HL-60/S4 (cell line): ENCODE measurements around the gene ADAMTS20.
"Not testable (repeated sequence)": the region's sequence is repeated elsewhere in the genome, so short reads cannot be mapped to it uniquely, and the experiment has no call there.

Experiments
- in situ Hi-C: fragments of 300-500 bp; cut with MboI; formaldehyde crosslinking; loops from 2 replicates; pipeline ENCODE4 v1.14.3; 2022; ENCODE audit warnings: low sequenced_read_pairs

ADAMTS20 gene

DNA sequence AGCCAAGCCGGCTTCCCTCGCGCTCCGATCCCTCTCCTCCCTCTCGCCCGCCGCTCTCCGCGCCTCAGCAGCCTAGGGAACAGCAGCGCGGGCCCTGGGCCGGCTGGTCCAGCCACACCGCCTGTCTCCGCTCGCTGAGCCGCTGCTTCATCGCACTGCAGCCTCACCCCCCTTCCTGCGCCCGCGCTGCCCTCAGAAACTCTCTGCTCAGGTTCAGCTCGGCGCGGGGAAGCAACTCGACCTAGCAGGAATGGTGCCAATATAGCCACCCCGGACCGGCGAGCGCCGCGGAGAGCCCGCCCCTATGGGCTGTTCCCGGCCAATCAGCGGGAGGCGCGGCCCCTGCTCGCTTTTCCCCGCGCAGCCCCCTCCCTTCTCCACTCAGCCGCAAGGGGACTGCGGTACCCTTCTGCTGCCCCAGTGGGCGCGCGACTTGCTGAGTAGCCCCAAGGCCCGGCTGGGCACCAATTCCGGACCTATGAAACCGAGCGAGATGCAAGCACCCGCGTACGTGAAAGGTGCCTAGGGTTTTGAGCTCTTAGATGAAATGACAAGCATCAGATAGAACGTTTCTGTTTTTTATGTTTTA, at the start of gene ADAMTS20:
Gene ADAMTS20 (minus strand): TSS at position 233 of the 589 bp plus-strand sequence. CDS start 282 bp downstream, outside the sequence.
- in situ Hi-C loops, result no loop called here

DNA sequence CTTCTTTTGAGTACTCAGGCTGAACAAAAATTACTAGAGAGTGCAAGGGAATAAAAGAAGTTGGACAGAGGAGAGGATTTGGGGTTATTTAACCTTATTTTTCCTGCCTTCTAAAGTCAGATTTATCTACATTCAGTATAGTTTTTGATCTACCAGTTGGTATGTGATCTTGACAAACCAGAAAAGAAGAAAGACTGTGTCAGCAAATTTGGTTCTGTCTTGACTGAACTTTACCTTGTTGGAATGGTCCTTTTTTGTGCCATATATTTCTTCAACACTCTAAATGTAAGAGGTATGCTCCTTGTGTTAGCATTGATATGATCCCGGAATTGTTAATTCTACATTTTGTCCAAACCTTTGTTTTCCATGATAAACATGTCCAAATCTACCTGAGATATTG, 47.7 kb upstream of the ADAMTS20 start:
- in situ Hi-C loops, result no loop called here

DNA sequence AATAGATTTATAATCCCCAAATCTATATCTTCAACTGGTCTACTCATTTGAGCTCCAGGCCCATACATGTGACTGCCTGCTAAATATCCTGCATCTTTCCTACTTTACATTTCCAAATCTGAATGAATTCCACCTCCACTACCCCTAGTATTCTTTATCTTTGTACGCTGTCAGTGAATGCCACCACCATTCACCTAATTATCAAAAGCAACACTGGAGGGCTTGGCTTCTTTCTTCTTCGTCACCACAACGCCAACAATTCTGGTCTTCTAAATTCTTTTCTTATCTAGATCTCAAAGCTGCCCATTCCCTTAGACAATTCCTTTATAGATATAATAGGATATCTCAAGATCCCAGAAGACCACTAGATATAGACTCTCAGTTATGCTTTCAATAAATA, 47.1 kb upstream of the ADAMTS20 start:
- in situ Hi-C loops, result no loop called here

GRCh38 chr12:43590307-43590706, 38.3 kb upstream of the ADAMTS20 start:
- in situ Hi-C loops, result no loop called here

DNA sequence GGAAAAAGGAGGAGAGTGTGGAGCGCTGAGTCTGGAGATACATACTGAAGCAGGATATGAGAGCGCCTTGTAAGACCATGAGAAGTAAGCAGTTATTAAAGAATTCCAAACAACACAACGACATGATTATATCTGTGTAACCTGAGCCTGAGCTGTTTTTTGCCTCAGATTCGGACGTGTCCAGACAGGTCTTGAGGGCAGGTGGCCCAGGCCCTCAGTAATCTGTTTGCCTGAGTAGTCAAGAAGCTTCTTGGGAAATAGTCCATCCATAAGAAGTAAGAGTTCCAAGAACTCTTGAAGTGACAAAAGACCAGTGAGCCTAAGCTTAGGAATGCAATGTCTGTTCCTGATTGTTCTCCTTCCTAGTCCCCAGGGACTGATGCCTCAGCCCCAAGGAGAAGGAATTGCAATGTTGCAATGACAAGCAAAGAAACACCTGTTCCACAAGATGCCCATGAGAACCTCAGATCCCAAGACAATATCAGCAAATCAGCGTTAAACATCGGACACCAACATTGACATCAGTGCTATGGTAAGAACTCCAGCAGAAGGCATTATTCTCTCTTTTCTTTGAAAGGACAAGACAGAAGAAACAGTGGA, 34.7 kb upstream of the ADAMTS20 start:
- in situ Hi-C loops, result no loop called here

GRCh38 chr12:43585676-43586075, 33.7 kb upstream of the ADAMTS20 start:
- in situ Hi-C loops, result no loop called here

DNA sequence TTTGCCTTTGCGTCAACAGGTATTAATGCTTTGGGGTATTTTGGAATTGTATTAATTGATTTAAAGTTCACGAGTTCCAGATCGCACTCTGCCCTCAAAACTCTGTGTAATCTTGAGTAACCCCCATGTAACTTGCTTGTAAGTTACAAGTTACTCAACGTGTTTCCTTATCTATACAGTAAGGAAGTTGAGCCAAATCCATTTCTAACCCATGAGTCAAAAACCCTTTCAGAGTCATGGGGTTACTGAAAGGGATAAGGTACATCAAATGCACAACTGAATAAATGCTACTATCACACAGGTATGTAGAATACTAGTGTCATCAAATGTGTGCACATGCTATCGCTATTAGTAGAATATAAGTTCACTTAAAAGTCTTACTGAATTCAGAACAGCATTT, 28.6 kb upstream of the ADAMTS20 start:
- in situ Hi-C loops, result no loop called here

DNA sequence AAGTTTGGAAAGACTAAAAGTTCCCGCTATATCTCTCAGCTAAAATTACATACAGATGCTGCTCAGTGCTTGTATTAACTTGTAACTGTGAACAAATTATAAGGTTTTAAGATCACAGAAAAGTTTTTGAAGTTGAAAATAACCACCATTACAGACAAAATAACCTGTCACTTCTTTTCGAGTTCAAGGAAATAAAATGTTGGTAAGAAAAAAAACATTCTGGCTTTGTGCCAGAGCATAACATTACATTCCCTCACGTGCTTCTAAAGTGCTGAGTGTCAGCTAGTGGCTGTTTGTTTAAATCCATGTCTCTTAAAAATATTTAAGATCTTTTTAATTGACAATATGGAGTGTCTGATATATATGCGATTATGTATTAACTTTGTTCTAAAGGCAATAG, 27.2 kb upstream of the ADAMTS20 start:
- in situ Hi-C loops, result no loop called here

- in situ Hi-C loops, result no loop called here
These were observed 26.8 kb upstream of the ADAMTS20 start for GRCh38 chr12:43578782-43579181.

- in situ Hi-C loops, result no loop called here
These were observed 25.4 kb upstream of the ADAMTS20 start for GRCh38 chr12:43577381-43577780.

DNA sequence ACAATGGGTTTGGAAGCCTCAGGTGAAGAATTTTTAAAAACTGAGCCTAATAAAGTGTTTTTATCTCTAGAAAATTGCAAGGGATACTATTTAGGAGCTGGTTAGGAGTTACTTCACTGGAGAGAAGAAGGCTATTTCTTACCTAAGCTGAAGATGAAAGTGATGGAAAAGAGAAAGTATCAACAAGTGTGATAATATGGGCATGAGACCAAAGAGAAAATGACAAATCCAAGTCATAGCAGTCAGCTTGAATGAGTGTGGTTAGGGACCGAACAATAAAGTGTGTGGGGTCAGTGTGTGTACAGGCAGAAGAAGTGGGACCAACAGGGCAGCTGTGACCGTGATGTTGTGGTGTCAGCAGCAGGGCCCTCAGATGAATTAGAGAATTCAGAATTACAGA, 24.2 kb upstream of the ADAMTS20 start:
- in situ Hi-C loops, result no loop called here

DNA sequence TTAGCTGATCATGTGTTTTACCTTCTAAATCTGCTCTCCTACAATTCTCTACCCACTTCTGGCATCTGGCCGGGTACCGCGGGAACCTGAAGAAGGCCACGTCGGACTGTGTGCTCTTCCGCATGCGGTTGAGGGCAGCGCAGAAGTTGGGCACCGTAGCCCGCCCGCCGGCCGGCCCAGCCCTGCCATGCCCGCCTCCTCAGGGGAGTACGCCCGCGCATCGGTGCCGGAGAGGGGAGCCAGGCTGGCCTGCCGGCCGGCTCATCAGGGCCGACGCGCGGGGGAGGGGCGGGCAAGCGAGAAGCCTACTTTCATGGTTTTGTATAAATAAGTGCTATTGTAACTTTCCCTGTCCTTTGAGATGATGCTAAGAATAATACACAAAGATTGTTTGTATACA, 19.9 kb upstream of the ADAMTS20 start:
- in situ Hi-C loops, result no loop called here

DNA sequence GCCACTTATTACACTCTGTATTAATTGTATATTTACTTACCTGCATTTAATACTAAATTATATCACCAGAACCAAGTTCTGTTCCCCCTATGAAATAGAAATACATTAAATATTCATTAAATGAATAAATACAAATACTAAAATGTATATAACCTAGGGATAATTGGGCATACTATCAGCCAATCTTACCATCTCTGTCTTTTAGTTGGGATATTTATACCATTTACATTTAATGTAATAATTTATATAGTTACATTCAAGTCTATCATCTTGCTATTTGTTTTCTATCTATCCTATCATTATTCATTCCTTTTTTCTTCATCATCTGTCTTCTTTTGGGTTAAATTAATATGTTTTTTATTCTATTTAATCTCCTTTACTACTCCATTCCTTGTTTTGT, 4.1 kb upstream of the ADAMTS20 start:
- in situ Hi-C loops, result no loop called here

DNA sequence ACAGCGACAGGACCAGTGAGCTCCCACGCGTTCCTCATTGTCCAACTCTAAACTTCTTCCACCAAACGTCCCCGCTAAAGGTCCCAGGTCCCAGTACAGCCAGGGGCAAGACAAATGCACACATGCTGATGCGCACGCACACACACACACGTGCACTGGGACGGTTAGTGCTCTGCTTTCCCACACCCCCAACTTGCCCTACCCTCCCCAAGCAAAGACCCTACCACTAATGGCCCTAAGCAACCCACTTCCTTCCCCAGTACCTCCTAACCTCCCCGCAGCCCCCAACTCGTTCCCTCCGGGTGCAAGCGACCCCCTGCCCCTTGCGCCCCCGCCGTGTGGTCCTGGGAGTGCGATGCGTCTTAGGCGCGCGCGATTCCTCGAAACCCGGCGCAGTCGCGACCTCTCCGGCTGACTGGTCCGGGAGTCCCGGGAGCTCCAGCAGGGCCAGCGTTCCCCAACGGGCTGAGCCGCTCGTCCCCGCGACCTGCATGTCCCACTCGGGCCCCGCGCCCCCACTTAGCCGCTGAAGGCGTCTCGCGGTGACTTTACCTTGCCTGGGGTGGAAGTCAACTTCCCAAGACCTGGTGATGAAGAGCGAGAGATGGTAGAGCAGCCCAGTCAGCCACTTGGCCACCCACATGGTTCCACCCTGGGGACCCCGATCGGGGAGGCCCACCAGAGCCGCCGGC, 578 bp downstream of the ADAMTS20 start:
- in situ Hi-C loops, result no loop called here

DNA sequence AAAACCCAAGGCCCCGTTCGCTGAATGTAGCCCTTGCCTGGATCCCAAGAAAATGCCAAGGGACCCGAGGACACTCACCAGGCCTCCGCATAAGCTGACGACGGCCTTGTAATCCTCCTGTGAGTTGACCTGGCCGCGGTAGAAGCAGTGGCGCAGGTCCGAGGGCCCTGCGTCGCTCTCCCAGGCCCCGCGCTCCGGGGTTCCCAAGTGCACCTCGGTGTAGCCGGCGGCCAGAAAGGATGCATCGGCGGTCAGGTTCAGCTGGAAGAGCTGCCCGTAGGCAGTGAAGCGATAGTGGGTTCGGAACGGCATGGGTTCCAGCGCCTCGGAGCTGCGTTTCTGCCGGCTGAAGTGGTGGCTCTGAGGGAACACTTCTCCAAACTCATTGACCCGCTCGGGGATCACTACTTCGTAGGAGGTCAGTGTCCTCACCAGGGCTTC, 1.2 kb downstream of the ADAMTS20 start:
- in situ Hi-C loops, result no loop called here

GRCh38 chr12:43544703-43545102, 7.3 kb downstream of the ADAMTS20 start:
- in situ Hi-C loops, result no loop called here

GRCh38 chr12:43540470-43540869, 11.5 kb downstream of the ADAMTS20 start:
- in situ Hi-C loops, result no loop called here

DNA sequence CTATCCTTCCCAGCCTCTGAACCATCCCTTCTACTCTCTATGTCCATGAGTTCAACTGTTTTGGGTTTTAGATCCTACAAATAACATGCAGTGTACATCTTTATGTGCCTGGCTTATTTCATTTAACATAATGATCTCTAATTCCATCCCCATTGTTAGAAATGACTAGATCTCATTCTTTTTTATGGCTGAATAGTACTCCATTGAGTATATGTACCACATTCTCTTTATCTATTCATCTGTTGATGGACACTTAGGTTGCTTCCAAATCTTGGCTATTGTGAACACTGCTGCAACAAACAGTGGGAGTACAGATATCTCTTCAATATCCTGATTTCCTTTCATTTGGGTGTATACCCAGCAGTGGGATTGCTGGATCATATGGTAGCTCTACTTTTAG, 14.3 kb downstream of the ADAMTS20 start:
- in situ Hi-C loops, result not testable (repeated sequence)

DNA sequence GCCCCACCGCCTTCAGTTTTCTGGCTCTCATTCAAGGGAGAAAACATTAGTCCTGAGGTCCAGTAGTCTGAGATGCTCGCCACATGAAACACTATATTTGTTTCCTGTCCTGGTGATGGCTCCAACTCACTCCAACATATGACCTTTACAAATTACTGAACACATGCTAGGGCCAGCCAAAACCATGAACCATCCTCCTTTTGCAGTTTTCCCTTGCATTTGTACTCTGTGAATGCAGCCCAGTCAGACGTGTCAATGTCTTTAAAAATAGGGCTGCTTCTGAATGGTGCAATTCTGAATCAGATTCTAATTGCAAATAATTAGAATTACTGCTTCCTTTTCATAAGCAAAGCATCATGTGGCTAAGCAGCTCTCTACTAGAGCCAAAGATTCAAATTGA, 36.0 kb downstream of the ADAMTS20 start:
- in situ Hi-C loops, result no loop called here

DNA sequence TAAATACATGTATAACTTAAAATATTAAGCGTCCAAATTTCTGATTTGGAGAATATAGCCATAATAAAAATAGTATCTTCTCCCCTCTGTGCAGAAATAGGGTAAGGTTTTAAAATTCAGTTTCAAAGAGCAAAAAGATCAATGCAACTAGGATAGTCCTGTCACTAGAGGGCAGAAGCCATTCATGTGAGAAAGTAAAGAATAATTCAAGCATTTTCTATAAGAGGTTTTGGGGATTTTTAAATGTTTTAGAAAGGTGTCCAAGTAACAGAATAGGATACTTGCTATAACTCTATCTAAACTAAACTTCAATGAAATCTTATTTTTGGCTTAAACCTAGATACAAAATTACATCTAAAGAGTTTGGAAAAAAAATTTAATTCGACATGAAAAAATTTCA, 50.3 kb downstream of the ADAMTS20 start:
- in situ Hi-C loops, result no loop called here

- in situ Hi-C loops, result no loop called here
These were observed 58.7 kb downstream of the ADAMTS20 start for GRCh38 chr12:43493261-43493797.
